ENCODE measurements around the gene CSNK1E.

The CSNK1E gene

GRCh38 chr22:38285018-38285417, 32.2 kb downstream of the CSNK1E start:
- H3K4me3 ChIP-seq (replicated peaks; ENCODE audit: low read depth, low read length), result no peak overlapping the region
- no peak for TF ChIP-seq CTCF (IDR thresholded peaks at IDR 0.05; ENCODE audit: insufficient read depth, low read length, poor library complexity, severe bottlenecking)

GRCh38 chr22:38284042-38284402, 33.2 kb downstream of the CSNK1E start:
- DNase-seq (ENCODE audit: extremely low read depth, insufficient read length), result no peak
- Histone ChIP-seq H3K4me3 (replicated peaks; ENCODE audit: low read depth, low read length) (no peak overlapping the region), H3K27me3 (replicated peaks; ENCODE audit: control insufficient read depth, insufficient read depth, low read length) (no peaks in the 10 kb centered on the region), H3K36me3 (ENCODE audit: control insufficient read depth, insufficient read depth, low read length) (no peaks in the 10 kb centered on the region)
- no peak for TF ChIP-seq CTCF (IDR thresholded peaks at IDR 0.05; ENCODE audit: insufficient read depth, low read length, poor library complexity, severe bottlenecking)

More at GRCh38 chr22:38285018-38285417, 32.2 kb downstream of the CSNK1E start:
- Histone ChIP-seq H3K36me3 (ENCODE audit: control insufficient read depth, insufficient read depth, low read length) (no peaks in the 10 kb centered on the region; the same call in 1 of the 2 replicates), H3K27me3 (replicated peaks; ENCODE audit: control insufficient read depth, insufficient read depth, low read length) (no peaks in the 10 kb centered on the region)
- no peak for DNase-seq (ENCODE audit: extremely low read depth, insufficient read length)

- Histone ChIP-seq H3K4me3 (replicated peaks; ENCODE audit: low read depth, low read length) (no peak overlapping the region), H3K36me3 (ENCODE audit: control insufficient read depth, insufficient read depth, low read length) (no peaks in the 10 kb centered on the region), H3K27me3 (replicated peaks; ENCODE audit: control insufficient read depth, insufficient read depth, low read length) (no peaks in the 10 kb centered on the region)
- DNase-seq (ENCODE audit: extremely low read depth, insufficient read length), result no peak
- no peak for TF ChIP-seq CTCF (IDR thresholded peaks at IDR 0.05; ENCODE audit: insufficient read depth, low read length, poor library complexity, severe bottlenecking)
These were observed 34.8 kb downstream of the CSNK1E start for GRCh38 chr22:38282397-38282796.

- no peaks in the 10 kb centered on the region for H3K36me3 ChIP-seq (ENCODE audit: control insufficient read depth, insufficient read depth, low read length)
- no peak for TF ChIP-seq CTCF (IDR thresholded peaks at IDR 0.05; ENCODE audit: insufficient read depth, low read length, poor library complexity, severe bottlenecking)
- no peak overlapping the region for H3K4me3 ChIP-seq (replicated peaks; ENCODE audit: low read depth, low read length)
- DNase-seq (ENCODE audit: extremely low read depth, insufficient read length), result no peak
- no peaks in the 10 kb centered on the region for H3K27me3 ChIP-seq (replicated peaks; ENCODE audit: control insufficient read depth, insufficient read depth, low read length)
These were observed 41.1 kb downstream of the CSNK1E start for GRCh38 chr22:38276166-38276565.

GRCh38 chr22:38273135-38273826, 44.0 kb downstream of the CSNK1E start:
- Histone ChIP-seq H3K4me3 (replicated peaks; ENCODE audit: low read depth, low read length) (peak overlapping the region; percentile 90), H3K36me3 (ENCODE audit: control insufficient read depth, insufficient read depth, low read length) (no peaks in the 10 kb centered on the region), H3K27me3 (replicated peaks; ENCODE audit: control insufficient read depth, insufficient read depth, low read length) (no peaks in the 10 kb centered on the region)
- no peak for DNase-seq (ENCODE audit: extremely low read depth, insufficient read length)
- no peak for TF ChIP-seq CTCF (IDR thresholded peaks at IDR 0.05; ENCODE audit: insufficient read depth, low read length, poor library complexity, severe bottlenecking)
